Measurements from ENCODE around the gene REXO5.

The REXO5 gene

DNA sequence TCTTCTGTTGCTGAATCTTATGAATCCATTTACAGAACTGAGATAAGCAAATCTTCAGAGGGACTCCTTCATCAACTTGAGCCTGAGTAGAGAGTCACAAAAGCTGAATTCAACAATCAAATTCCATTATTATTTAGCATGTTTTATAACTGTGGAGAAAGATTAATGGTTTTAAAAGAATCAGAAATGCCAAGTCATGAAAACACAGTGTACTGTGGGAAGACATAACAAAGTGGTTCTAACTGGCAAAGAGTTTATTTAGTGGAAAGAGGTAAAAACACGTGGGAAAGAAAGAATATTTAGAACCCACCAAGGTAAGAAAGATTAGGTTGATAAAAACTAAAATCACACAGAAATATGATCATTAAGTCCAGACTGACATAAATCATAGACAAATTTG lies 5.0 kb upstream of the REXO5 start:
- no peak for DNase-seq

GRCh38 chr16:20803192-20803560 lies 3.2 kb upstream of the REXO5 start:
- no peak for DNase-seq

GRCh38 chr16:20803561-20804214 lies 2.6 kb upstream of the REXO5 start:
- no peak for DNase-seq

DNA sequence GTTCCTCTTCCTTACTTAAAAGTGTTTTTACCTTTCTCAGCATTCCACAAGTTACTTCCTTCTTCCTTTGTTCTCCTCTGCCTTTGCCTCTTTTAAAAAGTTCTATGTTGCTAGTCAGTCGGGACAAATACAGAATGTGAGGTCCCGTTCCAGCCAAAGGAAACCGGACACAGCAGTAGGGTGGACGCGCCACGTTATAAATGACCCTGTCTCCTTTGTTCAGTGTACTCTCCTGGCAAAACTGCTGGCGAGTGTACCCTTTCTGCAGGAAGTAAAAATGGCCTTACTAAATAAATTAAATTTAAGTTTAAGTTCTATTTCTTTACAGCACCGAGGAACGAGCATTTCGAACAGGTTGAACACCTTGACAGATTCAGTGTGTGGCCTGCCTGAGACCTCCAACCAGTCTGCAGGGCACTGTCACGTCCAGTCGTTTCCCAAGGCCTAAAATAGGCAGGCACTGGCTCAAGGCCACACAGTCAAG lies 601 bp upstream of the REXO5 start:
- DNase-seq: peak; percentile 31

DNA sequence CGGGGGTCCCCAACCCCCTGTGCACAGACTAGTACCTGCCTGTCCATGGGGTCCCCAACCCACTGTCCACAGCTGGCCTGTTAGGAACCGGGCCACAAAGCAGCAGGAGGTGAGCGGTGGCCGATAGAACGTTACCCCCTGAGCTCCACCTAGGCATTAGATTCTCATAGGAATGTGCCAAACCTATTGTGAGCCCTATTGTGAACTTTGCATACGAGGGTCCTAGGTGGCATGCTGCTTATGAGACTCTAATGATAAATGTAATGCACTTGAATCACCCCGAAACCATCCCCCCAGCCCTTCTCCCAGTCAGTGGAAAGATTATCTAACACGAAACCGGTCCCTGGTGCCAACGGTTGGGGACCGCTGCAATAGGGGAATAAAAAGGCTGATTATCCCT lies 1.5 kb downstream of the REXO5 start:
- no peak for DNase-seq

DNA sequence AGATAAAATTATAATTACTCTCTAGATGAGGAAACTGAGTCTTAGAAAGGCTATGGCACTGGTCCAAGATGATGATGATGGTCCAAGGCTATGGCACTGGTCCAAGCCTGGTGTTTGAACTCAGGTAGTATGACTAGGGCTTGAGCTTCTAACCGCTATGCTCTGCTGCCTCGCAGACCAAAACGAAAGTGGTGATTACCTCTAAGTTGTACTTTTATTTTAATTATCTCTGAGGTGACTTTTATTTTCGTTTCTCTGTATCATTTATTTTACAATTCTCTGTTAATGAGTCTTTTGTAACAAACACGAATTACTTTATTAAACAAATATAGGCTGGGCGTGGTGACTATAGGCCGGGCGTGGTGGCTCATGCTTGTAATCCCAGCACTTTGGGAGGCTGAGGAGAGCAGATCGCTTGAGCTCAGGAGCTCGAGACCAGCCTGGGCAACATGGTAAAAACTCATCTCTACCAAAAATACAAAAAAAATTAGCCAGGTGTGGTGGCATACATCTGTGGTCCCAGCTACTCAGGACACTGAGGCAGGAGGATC lies 5.6 kb downstream of the REXO5 start:
- no peak for DNase-seq

DNA sequence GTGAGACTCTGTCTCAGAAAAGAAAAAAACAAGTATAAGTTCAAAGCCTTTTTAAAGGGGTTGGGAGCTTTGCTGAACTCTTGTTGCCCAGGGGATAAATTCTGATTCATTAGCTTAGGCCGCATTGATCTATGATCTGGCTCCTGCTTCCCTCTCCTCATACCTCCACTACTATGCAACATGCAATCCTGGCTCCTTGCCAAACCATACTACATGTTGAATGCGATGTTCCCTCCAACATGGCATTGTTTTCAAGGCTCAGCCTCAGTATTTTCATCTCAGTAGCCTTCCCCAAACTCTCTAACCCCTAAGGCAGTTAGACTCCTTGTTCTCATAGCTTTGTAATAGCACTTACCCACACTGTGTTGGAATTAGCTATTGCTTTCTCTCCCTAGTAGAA lies 6.2 kb downstream of the REXO5 start:
- no peak for DNase-seq

- no peak for DNase-seq
Observed at GRCh38 chr16:20814784-20815183, 8.5 kb downstream of the REXO5 start.

- no peak for DNase-seq
Observed at GRCh38 chr16:20818929-20819585, 12.7 kb downstream of the REXO5 start.

DNA sequence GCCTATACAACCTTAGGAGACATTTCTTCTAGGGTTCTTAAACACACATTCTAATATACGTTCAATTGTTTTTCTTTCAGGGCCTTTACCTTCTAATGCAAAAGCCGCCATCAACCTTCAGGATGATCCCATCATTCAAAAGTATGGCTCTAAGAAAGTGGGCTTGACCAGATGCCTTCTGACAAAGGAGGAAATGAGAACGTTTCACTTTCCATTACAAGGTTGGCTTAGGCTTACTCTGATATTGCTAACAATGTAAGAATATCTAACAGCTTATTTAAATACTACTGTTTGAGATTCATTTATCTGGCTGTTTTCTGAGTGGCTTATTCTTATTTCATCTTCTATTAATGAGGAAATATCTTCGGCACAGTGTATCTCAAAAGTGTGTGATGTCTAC lies 15.4 kb downstream of the REXO5 start:
- DNase-seq: no peak

GRCh38 chr16:20822521-20823325 lies 16.4 kb downstream of the REXO5 start:
- no peak for DNase-seq

DNA sequence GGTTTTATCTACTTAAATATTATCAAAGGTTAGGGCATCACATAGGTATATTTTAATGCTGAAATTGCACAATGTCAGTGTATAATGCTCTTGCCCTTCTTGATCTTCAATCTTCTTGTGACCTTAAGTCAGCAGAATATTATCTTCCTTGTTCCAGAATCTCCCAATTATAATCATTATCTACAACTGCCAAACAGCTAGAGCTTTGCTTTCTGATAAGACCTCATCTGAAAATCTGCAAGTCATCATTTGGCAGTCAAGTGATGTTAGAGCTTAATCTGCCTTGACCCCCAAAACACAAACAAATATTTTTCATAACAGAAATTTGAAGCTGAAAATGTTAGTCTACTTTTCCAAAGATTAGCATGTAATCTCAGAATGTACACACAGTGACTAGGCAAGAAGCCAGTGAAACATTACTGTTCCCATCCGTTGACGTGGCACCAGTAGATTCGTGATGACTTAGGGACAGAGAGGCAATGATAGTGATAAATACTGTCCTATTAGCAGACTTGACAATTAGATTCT lies 19.8 kb downstream of the REXO5 start:
- DNase-seq: no peak

- DNase-seq: no peak
Observed at GRCh38 chr16:20829536-20829935, 23.2 kb downstream of the REXO5 start.

DNA sequence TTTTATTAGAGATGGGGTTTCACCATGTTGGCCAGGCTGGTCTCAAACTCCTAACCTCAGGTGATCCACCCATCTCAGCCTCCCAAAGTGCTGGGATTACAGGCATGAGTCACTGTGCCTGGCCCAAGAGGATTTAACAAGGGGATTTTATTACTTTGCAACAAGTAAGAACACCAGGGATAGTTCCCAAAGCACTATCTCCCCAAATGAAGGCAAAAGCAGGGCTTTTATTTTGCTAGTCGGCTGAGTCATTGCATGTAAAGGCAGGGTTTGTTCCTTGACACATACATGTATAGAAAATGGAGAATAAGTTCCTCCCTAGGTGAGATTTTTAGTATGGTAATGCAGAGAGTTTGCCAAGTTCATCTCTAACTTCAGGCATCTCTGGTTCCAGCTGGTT lies 24.0 kb downstream of the REXO5 start:
- no peak for DNase-seq

DNA sequence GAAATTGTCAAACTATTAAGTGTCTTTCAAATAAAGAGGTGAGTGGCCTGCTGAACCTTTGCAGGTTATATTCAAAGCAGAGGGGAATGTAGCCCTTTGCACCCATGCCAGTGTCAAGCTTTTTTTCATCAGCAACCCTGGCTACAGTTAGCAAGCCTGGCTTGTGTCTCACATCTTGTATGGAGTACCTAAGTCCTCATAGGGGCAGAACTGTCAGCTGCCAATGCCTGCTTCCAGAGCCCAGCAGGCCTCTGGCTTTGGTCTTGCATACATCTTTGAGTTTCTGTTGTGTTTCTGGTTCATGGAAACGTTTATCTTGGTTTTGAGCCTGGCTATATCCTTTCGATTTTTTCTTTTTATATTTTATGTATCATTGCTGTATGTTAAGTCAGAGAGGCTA lies 26.8 kb downstream of the REXO5 start:
- DNase-seq: no peak

GRCh38 chr16:20838240-20838639 lies 31.9 kb downstream of the REXO5 start:
- DNase-seq: no peak

- no peak for DNase-seq
Observed at GRCh38 chr16:20839504-20839903, 33.2 kb downstream of the REXO5 start.

DNA sequence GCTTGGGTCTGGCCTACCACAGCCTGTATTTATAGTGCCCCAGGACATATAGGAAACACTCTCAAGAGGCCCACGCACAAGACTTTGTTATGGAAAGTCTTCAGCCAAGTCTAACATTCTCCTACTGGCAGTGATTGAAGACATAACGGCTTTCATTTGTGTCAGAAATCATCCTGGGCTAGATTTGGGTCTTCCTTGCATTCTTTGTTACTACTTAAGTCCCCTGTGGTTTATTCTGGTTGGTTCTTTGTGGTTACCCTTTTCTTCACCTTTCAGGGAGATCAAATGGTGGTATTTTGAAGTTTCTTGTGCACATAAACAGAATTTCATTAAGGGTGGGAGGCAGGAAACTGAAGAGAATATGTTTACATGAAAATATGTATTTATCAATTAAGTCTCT lies 37.7 kb downstream of the REXO5 start:
- DNase-seq: no peak

DNA sequence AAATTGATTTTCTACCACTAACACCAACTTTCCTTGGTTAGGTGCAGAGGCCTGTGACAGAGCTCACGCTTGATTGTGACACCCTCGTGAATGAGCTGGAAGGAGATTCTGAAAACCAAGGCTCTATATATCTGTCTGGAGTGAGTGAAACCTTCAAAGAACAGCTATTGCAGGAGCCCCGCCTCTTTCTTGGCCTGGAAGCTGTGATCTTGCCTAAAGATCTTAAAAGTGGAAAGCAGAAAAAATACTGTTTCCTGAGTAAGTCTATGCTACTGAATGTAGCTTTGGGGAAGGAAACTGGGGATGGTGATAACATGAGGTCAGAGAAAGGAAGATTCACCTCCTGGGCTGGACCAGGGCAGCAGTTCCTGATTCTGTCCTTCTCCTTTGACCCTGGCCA lies 38.3 kb downstream of the REXO5 start:
- no peak for DNase-seq

DNA sequence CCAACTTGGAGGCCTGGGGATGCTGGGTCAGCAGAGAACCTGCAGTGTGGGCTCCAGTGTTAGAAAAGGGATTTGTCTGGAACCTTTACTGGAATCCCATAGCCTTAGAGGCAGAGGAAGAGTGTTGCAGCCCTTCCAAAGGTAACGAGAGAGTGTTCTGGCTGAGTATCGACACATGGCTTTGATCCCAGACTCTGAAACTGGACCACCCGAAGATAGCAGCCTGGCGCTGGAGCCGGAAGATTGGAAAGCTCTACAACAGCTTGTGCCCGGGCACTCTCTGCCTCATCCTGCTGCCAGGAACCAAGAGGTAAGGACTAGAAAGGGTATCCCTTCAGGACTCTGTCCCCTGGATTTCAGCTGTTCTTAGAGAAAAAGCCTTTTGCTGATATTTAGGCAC lies 39.7 kb downstream of the REXO5 start:
- no peak for DNase-seq

- no peak for DNase-seq
Observed at GRCh38 chr16:20846551-20846950, 40.2 kb downstream of the REXO5 start.

- no peak for DNase-seq
Observed at GRCh38 chr16:20847550-20847949, 41.2 kb downstream of the REXO5 start.

- peak; percentile 30 for DNase-seq
Observed at GRCh38 chr16:20849589-20850390, 43.5 kb downstream of the REXO5 start.
